Measurements from ENCODE around the gene EYA2.

DNA sequence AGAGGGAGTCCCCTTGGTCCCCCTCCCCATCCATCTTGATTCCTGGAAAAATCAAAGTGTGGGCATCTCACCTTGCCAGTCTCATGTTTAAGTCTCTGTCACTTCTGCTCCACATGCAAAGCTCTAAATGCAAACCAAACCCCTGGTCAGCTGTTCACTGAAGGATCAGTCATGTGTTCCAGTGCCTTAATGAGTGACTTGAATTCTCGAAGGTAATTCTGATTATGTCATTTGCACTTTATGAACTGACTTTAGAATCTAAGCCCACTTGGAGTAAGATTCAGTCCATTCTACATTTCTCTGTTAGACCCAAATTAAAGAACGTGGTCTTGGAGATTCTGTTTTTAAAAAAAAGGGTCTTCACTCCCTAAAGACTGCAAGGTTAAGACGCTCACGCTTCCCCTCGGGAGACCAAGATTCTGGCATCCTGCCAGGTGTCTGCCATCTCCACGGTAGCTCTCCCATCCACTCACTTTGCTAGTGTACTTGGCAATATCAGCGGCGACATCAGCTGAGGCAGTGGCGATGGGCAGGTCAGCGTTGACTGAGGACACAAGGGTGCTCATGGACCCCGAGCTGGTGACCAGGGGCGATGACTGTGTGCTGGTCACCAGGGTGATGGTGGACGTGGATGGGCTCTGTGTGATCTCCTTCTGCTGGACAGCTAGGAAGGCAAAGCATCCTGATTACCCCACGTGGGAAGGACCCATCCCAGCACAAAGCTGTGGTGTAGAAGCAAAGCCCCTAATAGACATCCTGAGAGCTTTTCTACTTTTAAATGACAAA, 341.4 kb downstream of the EYA2 start:
- TF ChIP-seq POLR2A (IDR thresholded peaks at IDR 0.05) (no peak), POLR2AphosphoS5 (IDR thresholded peaks at IDR 0.05) (no peak)
- TF ChIP-seq, protein P1, sequence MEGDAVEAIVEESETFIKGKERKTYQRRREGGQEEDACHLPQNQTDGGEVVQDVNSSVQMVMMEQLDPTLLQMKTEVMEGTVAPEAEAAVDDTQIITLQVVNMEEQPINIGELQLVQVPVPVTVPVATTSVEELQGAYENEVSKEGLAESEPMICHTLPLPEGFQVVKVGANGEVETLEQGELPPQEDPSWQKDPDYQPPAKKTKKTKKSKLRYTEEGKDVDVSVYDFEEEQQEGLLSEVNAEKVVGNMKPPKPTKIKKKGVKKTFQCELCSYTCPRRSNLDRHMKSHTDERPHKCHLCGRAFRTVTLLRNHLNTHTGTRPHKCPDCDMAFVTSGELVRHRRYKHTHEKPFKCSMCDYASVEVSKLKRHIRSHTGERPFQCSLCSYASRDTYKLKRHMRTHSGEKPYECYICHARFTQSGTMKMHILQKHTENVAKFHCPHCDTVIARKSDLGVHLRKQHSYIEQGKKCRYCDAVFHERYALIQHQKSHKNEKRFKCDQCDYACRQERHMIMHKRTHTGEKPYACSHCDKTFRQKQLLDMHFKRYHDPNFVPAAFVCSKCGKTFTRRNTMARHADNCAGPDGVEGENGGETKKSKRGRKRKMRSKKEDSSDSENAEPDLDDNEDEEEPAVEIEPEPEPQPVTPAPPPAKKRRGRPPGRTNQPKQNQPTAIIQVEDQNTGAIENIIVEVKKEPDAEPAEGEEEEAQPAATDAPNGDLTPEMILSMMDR (IDR thresholded peaks at IDR 0.05) = no peak

All from breast epithelium (tissue), 3 donors.